ENCODE data around the gene CALM3. TPM values are rescaled to one million over a fixed set of nuclear protein-coding genes. Genes with fewer than 3 reads are reported as not detected.

Gene CALM3
- total and polyA plus RNA-seq, 2 of the 13 experiments (the other 11 are each of a cell fraction or from before 2014, with no cell fraction given), result 239 to 258 TPM

- H3K4me3 ChIP-seq (replicated peaks in 1 of 3; ENCODE audit: insufficient read depth in 1 of 3, low read depth in 2 of 3, low read length in 3 of 3), result no peak overlapping the region
- ChIA-PET POLR2A (interaction anchor here (1.3 kb wide), 1 partner anchor 9 kb away, joined by 4 read pairs; the partner anchor contains the start of gene CALM3), CTCF (ENCODE audit: low intra/inter-chr PET ratio, low total read pairs) (no interaction called here)
- no peaks in the 10 kb centered on the region for H3K36me3 ChIP-seq (replicated peaks in 1 of 2; ENCODE audit: control insufficient read depth in 1 of 2, insufficient read depth in 2 of 2, low read length in 2 of 2)
- intact Hi-C loops (cut with micrococcal nuclease; ENCODE audit: unreplicated experiment) (no loop called here), in situ Hi-C loops (cut with HindIII; ENCODE audit: extremely low pct_ligation_motif_present, low pct_unique_long_range_greater_than_20kb) (no loop called here)
- no peak for DNase-seq (ENCODE audit: low spot score)
- WGBS (ENCODE audit: low lambda C conversion rate), result 55% methylated on average over 3 of the region's 3 CpGs
- no peaks in the 10 kb centered on the region for H3K9me3 ChIP-seq (ENCODE audit: low read length)
- no peaks in the 10 kb centered on the region for H3K27me3 ChIP-seq (ENCODE audit: control insufficient read depth in 1 of 2, insufficient read depth in 2 of 2, low read length in 2 of 2)
- no peak overlapping the region for H3K9ac ChIP-seq (ENCODE audit: insufficient read depth, low read depth, low read length)
- H2AFZ ChIP-seq (ENCODE audit: low read length), result no peak overlapping the region
- no peaks in the 10 kb centered on the region for H4K20me1 ChIP-seq (ENCODE audit: insufficient read depth, low read length)
- no peak overlapping the region for H3K4me2 ChIP-seq (ENCODE audit: low read depth, low read length)
- peaks cover 19% of the 10 kb centered on the region; the same call in 1 of the 2 replicates for H3K4me1 ChIP-seq (ENCODE audit: insufficient read depth, low read length)
- BruUV-seq (replicated peaks), result no TSS peak
- FAIRE-seq, result no peak
- TF ChIP-seq NR2F6 (IDR thresholded peaks at IDR 0.05), result no peak
- no peak for TF ChIP-seq NR2F6 (CRISPR knock-in tag; IDR thresholded peaks at IDR 0.05)
- TF ChIP-seq HNF4G (IDR thresholded peaks at IDR 0.05; ENCODE audit: borderline replicate concordance, low read depth, low read length), result no peak
- no peak for TF ChIP-seq HNF4G (CRISPR knock-in tag; IDR thresholded peaks at IDR 0.05; ENCODE audit: borderline replicate concordance, low read depth)
- no peak for TF ChIP-seq ATM (IDR thresholded peaks at IDR 0.05; ENCODE audit: borderline replicate concordance)
- no peak for TF ChIP-seq SETDB1 (CRISPR knock-in tag; IDR thresholded peaks at IDR 0.05; ENCODE audit: borderline replicate concordance)
- no peak for TF ChIP-seq ZNF296 (CRISPR knock-in tag; conservative IDR thresholded peaks at IDR 0.05)
- TF ChIP-seq SOX5 (CRISPR knock-in tag; IDR thresholded peaks at IDR 0.05; ENCODE audit: borderline replicate concordance), result no peak
- TF ChIP-seq RNF2 (conservative IDR thresholded peaks at IDR 0.05; ENCODE audit: low read depth), result no peak
- no peak for TF ChIP-seq ASH2L (IDR thresholded peaks at IDR 0.05; ENCODE audit: insufficient read length, low read depth, low read length)
- TF ChIP-seq ZC3H13 (CRISPR knock-in tag; IDR thresholded peaks at IDR 0.05), result no peak
- TF ChIP-seq SALL1 (CRISPR knock-in tag; IDR thresholded peaks at IDR 0.05), result no peak
- no peak for TF ChIP-seq ZSCAN12 (CRISPR knock-in tag; IDR thresholded peaks at IDR 0.05)
- H3K79me2 ChIP-seq (ENCODE audit: insufficient read depth, low read length), result no peaks in the 10 kb centered on the region
- no peak for ATAC-seq
- H3K27ac ChIP-seq (ENCODE audit: extremely low read length, insufficient read depth, low read length), result no peak overlapping the region
These were observed 9.3 kb upstream of the CALM3 start for GRCh38 chr19:46591870-46592269.

All from HepG2 (cell line).